Chondrocyte (in vitro differentiated cells): ENCODE data around the gene CELA3B. TPM values are rescaled to one million over a fixed set of nuclear protein-coding genes. Genes with fewer than 3 reads are reported as not detected.
"Not testable (repeated sequence)": the region's sequence is repeated elsewhere in the genome, so short reads cannot be mapped to it uniquely, and the experiment has no call there.

Experiments used
- DNase-seq: peaks from one replicate; pipeline ENCODE4 v3.0.0; 2021; ENCODE audit warnings: mixed read lengths, low spot score
- H3K27ac Mint-ChIP-seq: one replicate; pipeline ENCODE4 v1.8.0; 2021; ENCODE audit warnings: mild to moderate bottlenecking, moderate library complexity, mixed read lengths; ENCODE audit not compliant: unreplicated experiment
- H3K27me3 Mint-ChIP-seq: 2 replicates; pipeline ENCODE4 v1.8.0; 2021; ENCODE audit warnings: low read depth, mixed read lengths
- H3K36me3 Mint-ChIP-seq: 2 replicates; pipeline ENCODE4 v1.8.0; 2021; ENCODE audit warnings: low read depth, mixed read lengths
- H3K4me1 Mint-ChIP-seq: 2 replicates; pipeline ENCODE4 v1.8.0; 2021; ENCODE audit warnings: low read depth, mild to moderate bottlenecking, mixed read lengths
- H3K4me3 Mint-ChIP-seq: one replicate; pipeline ENCODE4 v1.8.0; 2021; ENCODE audit warnings: mild to moderate bottlenecking, moderate library complexity, mixed read lengths; ENCODE audit not compliant: unreplicated experiment
- H3K9me3 Mint-ChIP-seq: 2 replicates; pipeline ENCODE4 v1.8.0; 2021; ENCODE audit warnings: low read depth, mixed read lengths
- long read RNA-seq: library from polyadenylated mRNA; stranded (forward); transcript quantifications from one replicate; pipeline ENCODE4 v2.0.0, GENCODE V29; 2021
- total RNA-seq: library from RNA; stranded (reverse); gene quantifications from 3 replicates; pipeline ENCODE4 v1.2.1, GENCODE V29; 2021
- TF ChIP-seq, protein P1 (sequence below): fragments of 200-600 bp; sonication (generic); IDR thresholded peaks from 2 replicates; pipeline ENCODE4 v1.5.0; 2021; ENCODE audit warnings: antibody characterized with exemption, mild to moderate bottlenecking, moderate library complexity

The CELA3B gene
- not detected in 3 replicates for total RNA-seq
- long read RNA-seq = 0 reads

DNA sequence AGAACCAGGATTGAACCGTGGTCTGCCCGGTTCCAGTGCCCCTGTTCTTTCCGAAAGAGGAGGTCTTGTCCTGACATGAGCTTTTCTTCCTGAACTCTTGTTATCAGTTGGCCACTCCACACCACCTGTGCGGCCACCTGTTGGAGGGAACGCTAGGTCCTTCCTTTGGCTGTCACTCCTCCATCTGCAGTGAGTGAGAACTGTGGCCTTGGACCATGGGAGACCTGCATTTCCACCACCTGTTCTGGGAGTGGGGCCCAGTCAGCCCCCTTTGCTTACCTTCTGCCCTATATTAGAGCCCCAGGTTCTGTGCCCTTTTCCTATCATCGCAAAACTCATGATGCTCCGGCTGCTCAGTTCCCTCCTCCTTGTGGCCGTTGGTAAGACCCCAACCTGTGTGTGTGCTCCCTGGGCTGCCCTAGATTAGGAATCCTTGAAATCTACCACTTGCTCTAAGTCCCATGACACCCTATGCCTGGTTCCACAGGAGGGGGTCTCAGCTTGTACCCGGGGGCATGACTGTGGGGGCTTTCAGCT is at the start of gene CELA3B:
TSS of gene CELA3B (plus strand) at position 320 of the 537 bp plus-strand sequence. CDS start at position 338, 18 bp downstream.
- DNase-seq = peak; percentile 39
- H3K27me3 Mint-ChIP-seq, H3K27ac Mint-ChIP-seq, H3K4me3 Mint-ChIP-seq, H3K9me3 Mint-ChIP-seq, H3K36me3 Mint-ChIP-seq: not testable (repeated sequence)
- H3K4me1 Mint-ChIP-seq = peaks cover 11% of the 10 kb centered on the region

- DNase-seq = no peak
- Mint-ChIP-seq H3K4me1 (peaks cover 77% of the 10 kb centered on the region), H3K27ac (peak overlapping the region; percentile 85), H3K9me3 (no peaks in the 10 kb centered on the region), H3K27me3 (no peaks in the 10 kb centered on the region), H3K36me3 (peaks cover 6% of the 10 kb centered on the region), H3K4me3 (no peak overlapping the region)
- TF ChIP-seq, protein P1, sequence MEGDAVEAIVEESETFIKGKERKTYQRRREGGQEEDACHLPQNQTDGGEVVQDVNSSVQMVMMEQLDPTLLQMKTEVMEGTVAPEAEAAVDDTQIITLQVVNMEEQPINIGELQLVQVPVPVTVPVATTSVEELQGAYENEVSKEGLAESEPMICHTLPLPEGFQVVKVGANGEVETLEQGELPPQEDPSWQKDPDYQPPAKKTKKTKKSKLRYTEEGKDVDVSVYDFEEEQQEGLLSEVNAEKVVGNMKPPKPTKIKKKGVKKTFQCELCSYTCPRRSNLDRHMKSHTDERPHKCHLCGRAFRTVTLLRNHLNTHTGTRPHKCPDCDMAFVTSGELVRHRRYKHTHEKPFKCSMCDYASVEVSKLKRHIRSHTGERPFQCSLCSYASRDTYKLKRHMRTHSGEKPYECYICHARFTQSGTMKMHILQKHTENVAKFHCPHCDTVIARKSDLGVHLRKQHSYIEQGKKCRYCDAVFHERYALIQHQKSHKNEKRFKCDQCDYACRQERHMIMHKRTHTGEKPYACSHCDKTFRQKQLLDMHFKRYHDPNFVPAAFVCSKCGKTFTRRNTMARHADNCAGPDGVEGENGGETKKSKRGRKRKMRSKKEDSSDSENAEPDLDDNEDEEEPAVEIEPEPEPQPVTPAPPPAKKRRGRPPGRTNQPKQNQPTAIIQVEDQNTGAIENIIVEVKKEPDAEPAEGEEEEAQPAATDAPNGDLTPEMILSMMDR = no peak
Observed at GRCh38 chr1:21927533-21928237, 49.1 kb upstream of the CELA3B start.

DNA sequence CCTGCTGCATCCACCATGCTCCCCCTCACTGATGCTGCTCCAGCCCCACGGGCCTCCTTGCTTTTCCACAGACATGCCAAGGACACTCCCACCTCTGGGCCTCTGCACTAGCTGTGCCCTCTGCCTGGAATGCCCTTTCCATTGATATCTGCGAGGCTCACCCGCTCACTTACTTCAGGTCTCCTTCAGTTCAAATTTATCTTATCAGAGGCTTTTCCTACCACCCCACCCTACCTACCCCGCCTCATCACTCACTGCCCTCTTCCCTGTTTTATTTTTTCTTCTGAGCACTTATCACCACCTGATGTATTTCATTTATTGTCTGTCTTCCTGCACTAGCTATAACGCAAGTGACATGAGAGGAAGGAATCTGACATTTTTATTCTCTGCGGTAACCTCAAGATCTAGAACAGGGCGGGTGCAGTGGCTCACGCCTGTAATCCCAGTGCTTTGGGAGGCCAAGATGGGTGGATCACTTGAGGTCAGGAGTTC is 46.7 kb upstream of the CELA3B start:
- Mint-ChIP-seq H3K27me3 (no peaks in the 10 kb centered on the region), H3K27ac (peak overlapping the region; percentile 94), H3K4me1 (peaks cover 84% of the 10 kb centered on the region), H3K4me3 (no peak overlapping the region), H3K36me3 (peaks cover 9% of the 10 kb centered on the region), H3K9me3 (no peaks in the 10 kb centered on the region)
- TF ChIP-seq, protein P1 = no peak
- DNase-seq = no peak

DNA sequence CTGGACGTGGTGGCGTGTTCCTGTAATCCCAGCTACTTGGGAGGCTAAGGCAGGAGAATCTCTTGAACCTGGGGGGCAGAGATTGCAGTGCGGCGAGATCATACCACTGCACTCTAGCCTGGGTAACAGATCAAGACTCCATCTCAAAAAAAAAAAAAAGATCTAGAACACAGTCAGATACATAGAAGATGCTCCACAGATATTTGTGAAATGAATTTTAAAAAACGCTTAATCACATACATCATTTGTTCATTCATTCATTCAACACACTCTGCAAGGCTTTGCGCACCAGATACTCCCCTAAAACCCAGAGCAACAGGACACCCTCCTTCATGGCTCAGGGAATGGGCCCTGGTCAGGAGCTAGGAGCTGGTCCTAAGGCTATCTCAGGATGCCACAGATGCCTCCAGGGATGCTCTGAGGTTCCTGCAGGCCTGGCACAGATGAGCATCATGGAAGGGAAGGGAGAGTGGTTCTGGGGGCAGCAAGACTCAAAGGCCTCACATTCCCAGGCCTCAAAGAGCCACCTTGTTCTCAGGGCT is 46.1 kb upstream of the CELA3B start:
- Mint-ChIP-seq H3K36me3 (peaks cover 9% of the 10 kb centered on the region), H3K4me1 (peaks cover 84% of the 10 kb centered on the region), H3K4me3 (no peak overlapping the region), H3K27ac (peak overlapping the region; percentile 94), H3K27me3 (no peaks in the 10 kb centered on the region), H3K9me3 (no peaks in the 10 kb centered on the region)
- no peak for DNase-seq
- TF ChIP-seq, protein P1 = no peak

DNA sequence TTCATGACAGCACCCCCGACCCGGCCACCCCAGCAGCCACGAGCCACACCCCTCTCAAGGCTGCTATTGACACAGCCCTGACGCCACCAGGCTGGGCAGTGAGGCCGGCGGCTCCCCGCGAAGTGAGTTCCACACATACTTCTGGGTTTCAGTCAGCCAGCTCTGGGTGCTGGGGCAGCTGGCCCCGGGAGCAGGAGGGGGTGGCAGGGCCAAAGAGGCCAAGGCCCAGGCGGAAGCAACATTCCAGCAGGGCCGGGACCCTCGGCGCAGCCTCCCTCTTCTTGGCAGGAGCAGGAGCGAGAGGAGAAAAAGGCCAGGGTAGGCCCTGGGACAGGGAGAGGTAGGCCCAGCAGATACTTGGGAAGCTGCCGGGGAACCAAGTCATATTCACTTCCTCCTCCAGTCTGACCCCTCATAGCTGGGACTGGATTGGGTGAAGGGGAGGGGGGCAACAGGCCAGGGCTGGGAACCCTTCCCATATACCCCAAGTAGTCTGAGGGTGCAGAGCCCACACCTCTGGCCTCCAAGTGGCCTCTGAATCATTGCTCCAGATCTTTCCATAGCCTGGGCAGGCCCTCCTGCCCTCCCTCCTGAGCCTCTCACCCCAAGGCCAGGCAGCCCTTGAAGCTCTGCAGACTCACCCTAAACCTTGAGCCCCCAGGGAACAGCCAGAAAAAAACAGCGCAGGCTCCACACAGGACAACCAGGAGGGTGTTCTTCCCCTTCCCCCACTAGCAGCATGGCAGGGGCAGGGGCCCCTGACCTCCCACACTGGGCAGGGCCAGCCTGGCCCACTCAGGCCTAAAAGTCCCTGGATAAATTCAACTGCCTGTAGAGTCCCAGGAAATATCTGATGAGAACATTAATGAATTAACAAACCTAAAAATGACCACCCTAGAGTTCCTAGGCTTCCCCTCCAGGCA is 45.4 kb upstream of the CELA3B start:
- TF ChIP-seq, protein P1 = no peak
- DNase-seq = no peak
- H3K27ac Mint-ChIP-seq = peak overlapping the region; percentile 94
- no peaks in the 10 kb centered on the region for H3K9me3 Mint-ChIP-seq
- peaks cover 9% of the 10 kb centered on the region for H3K36me3 Mint-ChIP-seq
- H3K27me3 Mint-ChIP-seq = no peaks in the 10 kb centered on the region
- peak overlapping the region; percentile 31 for H3K4me3 Mint-ChIP-seq
- peaks cover 83% of the 10 kb centered on the region for H3K4me1 Mint-ChIP-seq
